GM19043 (cell line): Measurements from ENCODE around the gene MAPKBP1.

Source experiments
- ATAC-seq: cut with Tn5 transposase; IDR thresholded peaks from one replicate; pipeline ENCODE4 v1.9.1; 2021; ENCODE audit warnings: low read depth; ENCODE audit not compliant: unreplicated experiment

MAPKBP1 gene

GRCh38 chr15:41805711-41806110 lies 31.4 kb downstream of the MAPKBP1 start:
- no peak for ATAC-seq

- ATAC-seq: no peak
These were observed 32.3 kb downstream of the MAPKBP1 start for GRCh38 chr15:41806291-41807181.

DNA sequence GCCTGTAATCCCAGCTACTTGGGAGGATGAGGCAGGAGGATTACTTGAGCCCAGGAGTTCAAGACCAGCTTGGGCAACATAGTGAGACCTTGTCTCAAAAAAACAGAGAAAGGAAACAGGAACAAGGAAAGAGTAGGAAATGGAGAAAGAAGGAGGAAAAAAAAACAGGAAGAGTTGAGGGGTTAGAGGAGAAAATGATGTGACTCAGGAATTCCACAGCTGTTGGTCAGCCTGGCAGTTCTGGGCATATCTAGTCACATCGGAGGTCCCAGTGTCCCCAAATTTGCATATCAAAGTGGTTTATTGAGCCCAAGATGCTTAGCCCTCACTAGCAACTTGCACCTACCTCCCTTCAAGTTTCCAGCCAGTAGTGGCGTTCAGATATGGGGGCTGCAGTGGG lies 34.8 kb downstream of the MAPKBP1 start:
- no peak for ATAC-seq

GRCh38 chr15:41809526-41810220 lies 35.4 kb downstream of the MAPKBP1 start:
- no peak for ATAC-seq

DNA sequence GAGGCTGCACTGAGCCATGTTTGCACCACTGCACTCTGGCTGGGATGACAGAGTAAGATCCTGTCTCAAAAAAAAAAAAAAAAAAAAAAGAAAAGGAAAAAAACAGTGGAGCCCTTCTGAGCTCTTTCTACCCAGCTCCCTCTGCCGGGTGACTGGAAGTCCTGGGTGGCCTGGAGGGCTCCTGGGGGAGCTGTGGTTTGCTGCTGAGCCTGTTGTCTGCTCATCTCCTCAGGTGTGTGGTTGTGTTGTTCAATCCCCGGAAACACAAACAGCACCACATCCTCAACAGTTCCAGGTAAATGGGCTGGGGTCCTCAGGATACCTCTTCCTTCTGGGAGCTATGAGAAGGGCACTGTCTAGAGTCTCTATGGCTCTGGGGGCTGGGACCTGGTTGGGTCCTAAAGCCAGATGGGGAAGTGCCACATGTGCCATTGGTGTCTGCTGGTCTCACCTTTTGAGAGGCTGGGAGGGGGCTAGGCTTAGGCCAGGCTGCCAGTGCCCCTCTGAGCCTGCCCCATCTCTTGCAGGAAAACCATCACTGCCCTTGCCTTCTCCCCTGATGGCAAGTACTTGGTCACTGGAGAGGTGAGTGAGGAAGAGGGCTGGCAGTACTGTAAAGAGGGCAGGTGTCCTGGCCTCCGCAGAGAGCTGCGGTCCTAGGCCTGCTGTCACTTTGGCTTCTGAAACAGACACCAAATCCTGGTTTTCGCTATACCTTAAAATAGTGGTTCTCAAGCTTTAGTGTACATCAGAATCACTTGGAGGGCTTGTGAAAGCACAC lies 36.6 kb downstream of the MAPKBP1 start:
- no peak for ATAC-seq

GRCh38 chr15:41811432-41812195 lies 37.3 kb downstream of the MAPKBP1 start:
- no peak for ATAC-seq

- no peak for ATAC-seq
These were observed 38.6 kb downstream of the MAPKBP1 start for GRCh38 chr15:41812820-41813375.

- ATAC-seq: no peak
These were observed 39.1 kb downstream of the MAPKBP1 start for GRCh38 chr15:41813426-41813825.

DNA sequence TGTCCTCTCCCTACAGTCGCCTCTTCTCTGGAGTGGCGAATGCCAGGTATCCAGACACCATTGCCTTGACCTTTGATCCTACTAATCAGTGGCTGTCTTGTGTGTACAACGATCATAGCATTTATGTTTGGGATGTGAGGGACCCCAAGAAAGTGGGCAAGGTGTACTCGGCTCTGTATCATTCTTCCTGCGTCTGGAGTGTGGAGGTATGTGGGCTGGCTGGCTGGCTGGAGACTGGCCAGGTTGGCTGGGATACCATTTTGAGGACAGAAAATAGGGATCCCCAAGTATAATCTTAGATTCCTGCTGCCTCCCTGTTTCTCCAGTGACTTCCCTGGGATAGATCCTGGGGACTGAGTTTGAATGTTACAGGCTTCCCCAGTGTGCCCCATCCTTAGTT lies 40.2 kb downstream of the MAPKBP1 start:
- no peak for ATAC-seq

GRCh38 chr15:41816788-41817187 lies 42.5 kb downstream of the MAPKBP1 start:
- no peak for ATAC-seq

DNA sequence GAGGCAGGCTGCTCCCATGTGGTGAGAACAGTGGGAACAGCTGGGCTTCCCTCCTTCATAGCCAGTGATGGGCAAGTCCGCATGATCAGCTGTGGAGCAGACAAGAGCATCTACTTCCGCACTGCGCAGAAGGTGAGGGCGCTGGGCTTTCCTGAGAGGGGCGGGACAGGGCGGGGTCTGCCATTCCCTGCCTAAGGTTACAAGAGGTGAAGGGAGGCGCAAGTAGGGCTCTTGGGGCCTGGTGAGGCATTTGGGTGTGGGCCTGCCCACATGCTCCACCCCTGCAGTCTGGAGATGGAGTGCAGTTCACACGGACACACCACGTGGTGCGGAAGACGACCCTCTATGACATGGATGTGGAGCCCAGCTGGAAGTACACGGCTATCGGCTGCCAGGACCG lies 43.0 kb downstream of the MAPKBP1 start:
- no peak for ATAC-seq

GRCh38 chr15:41817781-41818180 lies 43.5 kb downstream of the MAPKBP1 start:
- ATAC-seq: no peak

GRCh38 chr15:41819455-41820050 lies 45.3 kb downstream of the MAPKBP1 start:
- no peak for ATAC-seq

DNA sequence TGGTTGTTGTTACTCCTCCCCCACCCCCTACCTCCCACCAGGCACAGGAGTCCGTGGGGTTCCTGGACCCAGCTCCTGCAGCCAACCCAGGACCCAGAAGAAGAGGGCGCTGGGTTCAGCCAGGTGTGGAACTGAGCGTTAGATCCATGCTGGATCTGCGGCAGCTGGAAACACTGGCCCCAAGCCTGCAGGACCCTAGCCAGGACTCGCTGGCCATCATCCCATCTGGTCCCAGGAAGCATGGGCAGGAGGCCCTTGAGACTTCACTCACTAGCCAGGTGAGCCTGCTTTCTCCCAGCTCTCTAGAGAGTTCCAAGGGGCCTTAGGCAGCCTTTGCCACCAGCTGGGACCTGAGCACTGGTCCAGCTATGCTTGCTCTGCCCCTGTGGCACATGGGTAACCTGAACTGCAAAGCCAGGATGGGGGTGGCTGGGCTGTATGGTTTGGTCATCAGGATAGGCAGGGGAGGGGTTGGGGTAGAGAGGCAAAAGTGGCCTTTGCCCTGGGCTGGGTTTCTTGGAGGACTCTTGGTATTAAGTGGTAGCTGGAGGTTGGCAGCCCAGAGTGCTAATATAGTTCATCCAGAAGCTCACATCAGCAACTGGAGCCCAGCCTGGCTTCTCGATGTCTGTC lies 46.6 kb downstream of the MAPKBP1 start:
- ATAC-seq: no peak

DNA sequence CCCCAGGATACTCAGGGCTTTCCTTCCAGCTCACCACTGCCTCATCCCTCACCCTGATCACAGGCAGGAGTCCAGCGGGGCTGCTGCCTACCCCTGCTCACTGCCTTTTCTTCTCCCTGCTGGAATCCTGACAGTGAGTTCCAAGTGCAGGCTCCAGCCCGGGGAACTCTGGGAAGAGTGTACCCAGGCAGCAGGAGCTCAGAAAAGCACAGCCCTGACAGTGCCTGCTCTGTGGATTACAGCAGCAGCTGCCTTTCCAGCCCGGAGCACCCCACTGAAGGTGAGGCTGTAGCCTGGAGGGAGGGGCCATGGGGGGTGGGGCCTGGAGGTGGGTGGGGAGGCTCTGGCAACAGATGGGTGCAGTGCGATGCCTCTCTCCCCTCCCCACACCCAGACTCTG lies 47.5 kb downstream of the MAPKBP1 start:
- ATAC-seq: no peak

- ATAC-seq: no peak
These were observed 48.2 kb downstream of the MAPKBP1 start for GRCh38 chr15:41822471-41822870.

- ATAC-seq: no peak
These were observed 48.7 kb downstream of the MAPKBP1 start for GRCh38 chr15:41822957-41823356.

DNA sequence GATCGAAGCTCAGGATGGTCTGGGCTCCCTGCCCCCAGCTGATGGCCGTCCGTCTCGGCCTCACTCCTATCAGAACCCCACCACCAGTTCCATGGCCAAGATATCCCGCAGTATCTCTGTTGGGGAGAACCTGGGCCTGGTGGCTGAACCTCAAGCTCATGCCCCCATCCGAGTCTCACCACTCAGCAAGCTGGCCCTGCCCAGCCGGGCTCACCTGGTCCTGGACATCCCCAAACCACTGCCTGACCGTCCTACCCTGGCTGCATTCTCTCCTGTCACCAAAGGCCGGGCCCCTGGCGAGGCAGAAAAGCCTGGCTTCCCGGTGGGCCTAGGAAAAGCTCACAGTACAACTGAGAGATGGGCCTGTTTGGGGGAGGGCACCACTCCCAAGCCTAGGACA lies 49.2 kb downstream of the MAPKBP1 start:
- ATAC-seq: no peak

DNA sequence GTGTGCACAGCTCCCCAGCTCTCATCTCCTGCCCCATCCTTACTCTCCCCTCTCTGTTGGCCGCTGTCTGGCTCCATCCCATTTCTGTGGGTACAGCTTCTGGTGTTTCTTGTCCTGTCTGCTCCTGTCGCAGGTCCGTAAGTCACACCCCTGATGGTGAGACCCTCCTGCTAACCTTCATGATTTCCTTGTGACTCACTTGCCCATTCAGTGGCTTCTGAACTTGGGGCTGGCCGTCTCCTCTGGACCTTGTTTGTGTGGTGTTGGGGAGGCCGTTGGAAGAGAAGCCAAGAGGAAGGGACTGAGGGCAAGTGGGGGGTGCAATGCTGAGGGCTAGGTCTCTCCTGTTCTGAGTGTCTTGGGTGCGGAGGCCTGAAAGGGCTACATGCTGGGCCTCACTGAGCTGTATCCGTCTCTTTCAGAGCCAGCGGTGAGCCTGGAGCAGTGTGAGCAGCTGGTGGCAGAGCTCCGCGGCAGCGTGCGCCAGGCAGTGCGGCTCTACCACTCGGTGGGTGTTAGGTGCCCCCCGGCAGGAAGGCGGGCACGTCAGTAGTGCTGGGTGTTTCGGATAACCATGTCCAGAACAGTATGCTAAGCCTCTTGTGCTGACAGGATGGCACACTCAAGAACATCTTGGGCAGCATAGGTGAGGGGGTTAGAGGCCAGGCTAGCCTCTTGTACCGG lies 49.9 kb downstream of the MAPKBP1 start:
- no peak for ATAC-seq
